ENCODE measurements around the gene GNGT2.

- no peak for TF ChIP-seq CTCF (IDR thresholded peaks at IDR 0.05)
- no peak for TF ChIP-seq POLR2A (IDR thresholded peaks at IDR 0.05)
Measured at GRCh38 chr17:49180998-49181635, 29.3 kb downstream of the GNGT2 start.

Data from esophagus squamous epithelium (tissue), 4 donors.